Measurements from ENCODE around the gene FNBP1. TPM values are rescaled to one million over a fixed set of nuclear protein-coding genes. Genes with fewer than 3 reads are reported as not detected.

The FNBP1 gene
- total and polyA plus RNA-seq, 2 of the 13 experiments (the other 11 are each of a cell fraction or from before 2014, with no cell fraction given): 5.4 to 19.5 TPM

DNA sequence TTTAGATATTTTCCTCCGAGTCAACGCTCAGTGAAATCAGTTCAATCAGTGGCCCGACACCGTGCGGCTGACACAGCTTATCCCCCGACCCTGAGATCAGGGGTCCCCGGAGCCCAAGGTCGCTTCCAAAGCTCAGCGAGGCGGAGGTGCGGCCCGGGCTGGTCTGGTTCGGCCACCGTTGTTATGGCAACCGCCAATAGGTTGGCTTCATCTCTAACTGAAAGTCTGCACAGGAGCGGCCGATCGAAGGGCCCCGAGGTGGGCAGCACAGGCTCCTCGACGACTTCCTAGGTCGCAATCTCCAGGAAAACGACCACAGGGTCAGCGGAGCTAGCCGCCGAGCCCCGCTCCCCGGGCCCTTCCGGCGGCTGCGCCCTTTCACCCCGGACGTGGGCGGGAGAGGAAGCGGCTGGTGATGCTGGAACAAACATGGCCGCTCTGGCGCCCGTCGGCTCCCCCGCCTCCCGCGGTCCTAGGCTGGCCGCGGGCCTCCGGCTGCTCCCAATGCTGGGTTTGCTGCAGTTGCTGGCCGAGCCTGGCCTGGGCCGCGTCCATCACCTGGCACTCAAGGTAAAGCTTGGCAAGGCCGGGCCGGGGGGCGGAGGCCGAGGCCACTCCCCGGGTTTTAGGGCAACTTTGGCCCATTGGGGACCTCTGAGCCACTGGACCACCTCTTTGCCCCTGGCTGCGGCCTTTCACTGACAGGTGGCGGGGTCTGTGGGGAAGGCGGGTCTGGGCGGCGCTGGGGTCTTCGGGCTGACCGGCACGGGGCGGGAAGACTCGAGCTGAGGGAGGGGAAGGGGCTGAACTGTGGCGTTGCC is 10.7 kb upstream of the FNBP1 start, which contains the start of gene GPR107 (continued):
- TF ChIP-seq ZNF672 (CRISPR knock-in tag; IDR thresholded peaks at IDR 0.05) (no peak), ZFX (CRISPR knock-in tag; IDR thresholded peaks at IDR 0.05; ENCODE audit: low read depth) (peak; percentile 95), ZNF619 (CRISPR knock-in tag; IDR thresholded peaks at IDR 0.05) (no peak), ZBTB37 (CRISPR knock-in tag; IDR thresholded peaks at IDR 0.05) (no peak; the same call in 1 of the 2 replicates), NFATC3 (CRISPR knock-in tag; IDR thresholded peaks at IDR 0.05) (peak; percentile 41; the same call in 1 of the 2 replicates), PHF5A (CRISPR knock-in tag; IDR thresholded peaks at IDR 0.05; ENCODE audit: low read depth, unreplicated experiment) (no peak), ZFP37 (CRISPR knock-in tag; IDR thresholded peaks at IDR 0.05; ENCODE audit: borderline replicate concordance) (no peak), PAWR (CRISPR knock-in tag; IDR thresholded peaks at IDR 0.05; ENCODE audit: borderline replicate concordance) (no peak), ZNF431 (CRISPR knock-in tag; IDR thresholded peaks at IDR 0.05; ENCODE audit: borderline replicate concordance, low read depth) (0 out of 2 replicates have a peak, but pooled peaks have one; percentile 19), TEF (CRISPR knock-in tag; IDR thresholded peaks at IDR 0.05) (no peak), ZNF510 (CRISPR knock-in tag; IDR thresholded peaks at IDR 0.05; ENCODE audit: low read depth) (peak; percentile 59; the same call in 1 of the 2 replicates), SKI (IDR thresholded peaks at IDR 0.05; ENCODE audit: partially characterized antibody) (peak; percentile 74), ISL2 (CRISPR knock-in tag; IDR thresholded peaks at IDR 0.05) (no peak; the same call in 1 of the 2 replicates), ZBTB7A (CRISPR knock-in tag; IDR thresholded peaks at IDR 0.05) (peak; percentile 61), ZNF124 (CRISPR knock-in tag; IDR thresholded peaks at IDR 0.05) (peak; percentile 33; the same call in 1 of the 2 replicates), ZSCAN20 (CRISPR knock-in tag; IDR thresholded peaks at IDR 0.05; ENCODE audit: borderline replicate concordance) (no peak), ZNF614 (CRISPR knock-in tag; IDR thresholded peaks at IDR 0.05; ENCODE audit: borderline replicate concordance) (peak; percentile 38; the same call in 1 of the 2 replicates), ZNF652 (CRISPR knock-in tag; IDR thresholded peaks at IDR 0.05; ENCODE audit: borderline replicate concordance, low read depth) (no peak), SOX13 (IDR thresholded peaks at IDR 0.05) (peak; percentile 47; the same call in 1 of the 2 replicates), SOX13 (CRISPR knock-in tag; conservative IDR thresholded peaks at IDR 0.05 in 1 of 2, IDR thresholded peaks at IDR 0.05 in 1 of 2) (no peak; a peak in 1 of 4 replicates), PLRG1 (conservative IDR thresholded peaks at IDR 0.05) (no peak), SYNCRIP (IDR thresholded peaks at IDR 0.05; ENCODE audit: insufficient read depth, low read depth, low read length) (no peak), FOXO1 (CRISPR knock-in tag; IDR thresholded peaks at IDR 0.05) (peak; percentile 46; the same call in 1 of the 2 replicates)
- TF ChIP-seq, protein P1, sequence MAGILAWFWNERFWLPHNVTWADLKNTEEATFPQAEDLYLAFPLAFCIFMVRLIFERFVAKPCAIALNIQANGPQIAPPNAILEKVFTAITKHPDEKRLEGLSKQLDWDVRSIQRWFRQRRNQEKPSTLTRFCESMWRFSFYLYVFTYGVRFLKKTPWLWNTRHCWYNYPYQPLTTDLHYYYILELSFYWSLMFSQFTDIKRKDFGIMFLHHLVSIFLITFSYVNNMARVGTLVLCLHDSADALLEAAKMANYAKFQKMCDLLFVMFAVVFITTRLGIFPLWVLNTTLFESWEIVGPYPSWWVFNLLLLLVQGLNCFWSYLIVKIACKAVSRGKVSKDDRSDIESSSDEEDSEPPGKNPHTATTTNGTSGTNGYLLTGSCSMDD (CRISPR knock-in tag; IDR thresholded peaks at IDR 0.05): no peak
